ENCODE data around the gene SLC25A1.

The SLC25A1 gene

GRCh38 chr22:19180234-19180633, 1.7 kb upstream of the SLC25A1 start:
- Mint-ChIP-seq H3K27me3 (no peaks in the 10 kb centered on the region), H3K4me1 (ENCODE audit: low read depth) (peaks cover 31% of the 10 kb centered on the region), H3K9me3 (no peaks in the 10 kb centered on the region), H3K4me3 (no peak overlapping the region), H3K36me3 (ENCODE audit: low read depth) (peaks cover 11% of the 10 kb centered on the region), H3K27ac (no peak overlapping the region)
- no peak for DNase-seq

GRCh38 chr22:19179497-19180048, 1.0 kb upstream of the SLC25A1 start:
- Mint-ChIP-seq H3K27me3 (no peaks in the 10 kb centered on the region), H3K4me1 (ENCODE audit: low read depth) (peaks cover 32% of the 10 kb centered on the region), H3K4me3 (peak overlapping the region; percentile 74), H3K36me3 (ENCODE audit: low read depth) (peaks cover 11% of the 10 kb centered on the region), H3K9me3 (no peaks in the 10 kb centered on the region), H3K27ac (peak overlapping the region; percentile 81)
- DNase-seq: no peak

GRCh38 chr22:19178065-19178656, 375 bp downstream of the SLC25A1 start:
- H3K27me3 Mint-ChIP-seq: no peaks in the 10 kb centered on the region
- H3K9me3 Mint-ChIP-seq: no peaks in the 10 kb centered on the region
- H3K36me3 Mint-ChIP-seq (ENCODE audit: low read depth): peaks cover 24% of the 10 kb centered on the region
- H3K4me1 Mint-ChIP-seq (ENCODE audit: low read depth): peaks cover 46% of the 10 kb centered on the region
- no peak overlapping the region for H3K27ac Mint-ChIP-seq
- no peak for DNase-seq
- peak overlapping the region; percentile 74 for H3K4me3 Mint-ChIP-seq

GRCh38 chr22:19177164-19178064, 1.1 kb downstream of the SLC25A1 start:
- Mint-ChIP-seq H3K36me3 (ENCODE audit: low read depth) (peaks cover 30% of the 10 kb centered on the region), H3K27ac (peak overlapping the region; percentile 76), H3K27me3 (no peaks in the 10 kb centered on the region), H3K4me3 (peak overlapping the region; percentile 74), H3K4me1 (ENCODE audit: low read depth) (peaks cover 51% of the 10 kb centered on the region), H3K9me3 (no peaks in the 10 kb centered on the region)
- DNase-seq: peak; percentile 35

GRCh38 chr22:19176732-19177131, 1.8 kb downstream of the SLC25A1 start:
- Mint-ChIP-seq H3K4me1 (ENCODE audit: low read depth) (peaks cover 48% of the 10 kb centered on the region), H3K27ac (peak overlapping the region; percentile 76), H3K4me3 (peak overlapping the region; percentile 74), H3K27me3 (no peaks in the 10 kb centered on the region), H3K36me3 (ENCODE audit: low read depth) (peaks cover 36% of the 10 kb centered on the region), H3K9me3 (no peaks in the 10 kb centered on the region)
- DNase-seq: no peak

- Mint-ChIP-seq H3K36me3 (ENCODE audit: low read depth) (peaks cover 40% of the 10 kb centered on the region), H3K9me3 (no peaks in the 10 kb centered on the region), H3K4me1 (ENCODE audit: low read depth) (peaks cover 44% of the 10 kb centered on the region), H3K27me3 (no peaks in the 10 kb centered on the region), H3K27ac (peak overlapping the region; percentile 80), H3K4me3 (peak overlapping the region; percentile 74)
- no peak for DNase-seq
Measured at GRCh38 chr22:19176175-19176643, 2.3 kb downstream of the SLC25A1 start.

- DNase-seq: no peak
- Mint-ChIP-seq H3K36me3 (ENCODE audit: low read depth) (peaks cover 45% of the 10 kb centered on the region), H3K27ac (peak overlapping the region; percentile 80), H3K4me3 (peak overlapping the region; percentile 43), H3K9me3 (no peaks in the 10 kb centered on the region), H3K4me1 (ENCODE audit: low read depth) (peaks cover 45% of the 10 kb centered on the region), H3K27me3 (no peaks in the 10 kb centered on the region)
Measured at GRCh38 chr22:19175602-19176174, 2.8 kb downstream of the SLC25A1 start.

GRCh38 chr22:19175026-19175601, 3.4 kb downstream of the SLC25A1 start:
- H3K27me3 Mint-ChIP-seq: peaks cover 5% of the 10 kb centered on the region
- H3K4me3 Mint-ChIP-seq: no peak overlapping the region
- peak overlapping the region; percentile 96 for H3K27ac Mint-ChIP-seq
- H3K4me1 Mint-ChIP-seq (ENCODE audit: low read depth): peaks cover 50% of the 10 kb centered on the region
- peaks cover 45% of the 10 kb centered on the region for H3K36me3 Mint-ChIP-seq (ENCODE audit: low read depth)
- no peak for DNase-seq
- H3K9me3 Mint-ChIP-seq: no peaks in the 10 kb centered on the region

- Mint-ChIP-seq H3K9me3 (no peaks in the 10 kb centered on the region), H3K27me3 (peaks cover 11% of the 10 kb centered on the region), H3K36me3 (ENCODE audit: low read depth) (peaks cover 45% of the 10 kb centered on the region), H3K4me1 (ENCODE audit: low read depth) (peaks cover 52% of the 10 kb centered on the region), H3K4me3 (peak overlapping the region; percentile 97), H3K27ac (peak overlapping the region; percentile 96)
- no peak for DNase-seq
Measured at GRCh38 chr22:19174106-19175025, 4.2 kb downstream of the SLC25A1 start.

GRCh38 chr22:19173047-19174035, 5.2 kb downstream of the SLC25A1 start:
- peaks cover 45% of the 10 kb centered on the region for H3K36me3 Mint-ChIP-seq (ENCODE audit: low read depth)
- H3K27ac Mint-ChIP-seq: peak overlapping the region; percentile 96
- H3K4me3 Mint-ChIP-seq: peak overlapping the region; percentile 97
- peaks cover 20% of the 10 kb centered on the region for H3K27me3 Mint-ChIP-seq
- H3K9me3 Mint-ChIP-seq: no peaks in the 10 kb centered on the region
- DNase-seq: no peak
- H3K4me1 Mint-ChIP-seq (ENCODE audit: low read depth): peaks cover 53% of the 10 kb centered on the region

- Mint-ChIP-seq H3K27me3 (peaks cover 29% of the 10 kb centered on the region), H3K36me3 (ENCODE audit: low read depth) (peaks cover 45% of the 10 kb centered on the region), H3K9me3 (no peaks in the 10 kb centered on the region), H3K4me3 (peak overlapping the region; percentile 97), H3K27ac (peak overlapping the region; percentile 96), H3K4me1 (ENCODE audit: low read depth) (peaks cover 53% of the 10 kb centered on the region)
- DNase-seq: no peak
Measured at GRCh38 chr22:19172213-19173046, 6.1 kb downstream of the SLC25A1 start.

- Mint-ChIP-seq H3K27ac (no peak overlapping the region), H3K4me1 (ENCODE audit: low read depth) (peaks cover 43% of the 10 kb centered on the region), H3K9me3 (no peaks in the 10 kb centered on the region), H3K36me3 (ENCODE audit: low read depth) (peaks cover 34% of the 10 kb centered on the region), H3K27me3 (peaks cover 45% of the 10 kb centered on the region), H3K4me3 (peak overlapping the region; percentile 97)
- no peak for DNase-seq
Measured at GRCh38 chr22:19169947-19170318, 8.6 kb downstream of the SLC25A1 start.
